Chondrocyte (in vitro differentiated cells): Measurements from ENCODE around the gene FREM3. TPM values are rescaled to one million over a fixed set of nuclear protein-coding genes. Genes with fewer than 3 reads are reported as not detected.

Source experiments
- DNase-seq: peaks from one replicate; pipeline ENCODE4 v3.0.0; 2021; ENCODE audit warnings: mixed read lengths, low spot score
- H3K27ac Mint-ChIP-seq: one replicate; pipeline ENCODE4 v1.8.0; 2021; ENCODE audit warnings: mild to moderate bottlenecking, moderate library complexity, mixed read lengths; ENCODE audit not compliant: unreplicated experiment
- H3K27me3 Mint-ChIP-seq: 2 replicates; pipeline ENCODE4 v1.8.0; 2021; ENCODE audit warnings: low read depth, mixed read lengths
- H3K36me3 Mint-ChIP-seq: 2 replicates; pipeline ENCODE4 v1.8.0; 2021; ENCODE audit warnings: low read depth, mixed read lengths
- H3K4me1 Mint-ChIP-seq: 2 replicates; pipeline ENCODE4 v1.8.0; 2021; ENCODE audit warnings: low read depth, mild to moderate bottlenecking, mixed read lengths
- H3K4me3 Mint-ChIP-seq: one replicate; pipeline ENCODE4 v1.8.0; 2021; ENCODE audit warnings: mild to moderate bottlenecking, moderate library complexity, mixed read lengths; ENCODE audit not compliant: unreplicated experiment
- H3K9me3 Mint-ChIP-seq: 2 replicates; pipeline ENCODE4 v1.8.0; 2021; ENCODE audit warnings: low read depth, mixed read lengths
- total RNA-seq: library from RNA; stranded (reverse); gene quantifications from 3 replicates; pipeline ENCODE4 v1.2.1, GENCODE V29; 2021
- TF ChIP-seq, protein P1 (sequence below): fragments of 200-600 bp; sonication (generic); IDR thresholded peaks from 2 replicates; pipeline ENCODE4 v1.5.0; 2021; ENCODE audit warnings: antibody characterized with exemption, mild to moderate bottlenecking, moderate library complexity

Gene FREM3
- total RNA-seq, 1 donor from 2014 or later: not detected

DNA sequence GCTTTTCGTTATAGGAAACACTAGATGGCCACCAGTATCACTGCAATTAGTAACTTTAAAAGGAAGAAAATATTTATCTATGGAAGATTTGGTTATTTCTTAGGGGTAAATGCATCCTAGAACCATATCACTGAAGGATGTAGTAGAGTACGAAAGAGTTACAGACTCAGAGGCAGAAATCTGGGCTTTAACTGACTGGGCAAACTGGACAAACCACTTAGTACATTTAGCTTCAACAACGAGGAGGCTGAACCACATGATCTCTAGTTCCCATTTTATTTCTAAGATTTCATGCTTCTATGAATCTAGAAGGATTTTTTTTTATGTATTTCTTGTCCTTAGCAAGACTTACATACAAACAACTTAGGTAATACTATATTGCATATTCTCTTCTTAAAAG lies 94.0 kb downstream of the FREM3 start:
- TF ChIP-seq, protein P1, sequence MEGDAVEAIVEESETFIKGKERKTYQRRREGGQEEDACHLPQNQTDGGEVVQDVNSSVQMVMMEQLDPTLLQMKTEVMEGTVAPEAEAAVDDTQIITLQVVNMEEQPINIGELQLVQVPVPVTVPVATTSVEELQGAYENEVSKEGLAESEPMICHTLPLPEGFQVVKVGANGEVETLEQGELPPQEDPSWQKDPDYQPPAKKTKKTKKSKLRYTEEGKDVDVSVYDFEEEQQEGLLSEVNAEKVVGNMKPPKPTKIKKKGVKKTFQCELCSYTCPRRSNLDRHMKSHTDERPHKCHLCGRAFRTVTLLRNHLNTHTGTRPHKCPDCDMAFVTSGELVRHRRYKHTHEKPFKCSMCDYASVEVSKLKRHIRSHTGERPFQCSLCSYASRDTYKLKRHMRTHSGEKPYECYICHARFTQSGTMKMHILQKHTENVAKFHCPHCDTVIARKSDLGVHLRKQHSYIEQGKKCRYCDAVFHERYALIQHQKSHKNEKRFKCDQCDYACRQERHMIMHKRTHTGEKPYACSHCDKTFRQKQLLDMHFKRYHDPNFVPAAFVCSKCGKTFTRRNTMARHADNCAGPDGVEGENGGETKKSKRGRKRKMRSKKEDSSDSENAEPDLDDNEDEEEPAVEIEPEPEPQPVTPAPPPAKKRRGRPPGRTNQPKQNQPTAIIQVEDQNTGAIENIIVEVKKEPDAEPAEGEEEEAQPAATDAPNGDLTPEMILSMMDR: no peak

DNA sequence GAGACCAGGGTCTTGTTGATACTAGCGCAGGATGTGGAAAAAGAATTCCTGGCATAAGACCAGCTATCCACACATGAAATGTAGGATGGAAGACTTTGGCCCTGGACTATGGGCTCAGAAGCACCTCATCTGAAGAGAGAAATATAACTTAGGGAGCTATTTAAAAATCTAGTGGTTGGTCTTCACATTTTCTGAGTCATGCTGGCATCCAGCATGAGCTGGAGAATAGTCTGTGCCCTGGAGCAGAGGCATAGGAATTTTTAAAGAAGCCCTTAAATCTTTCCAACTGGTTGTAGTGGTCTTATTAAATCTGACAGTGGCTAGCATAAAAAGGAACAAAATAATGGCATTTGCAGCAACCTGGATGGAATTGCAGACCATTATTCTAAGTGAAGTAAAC lies 100.6 kb downstream of the FREM3 start:
- H3K9me3 Mint-ChIP-seq: peaks cover 4% of the 10 kb centered on the region
- H3K27me3 Mint-ChIP-seq: peaks cover 14% of the 10 kb centered on the region
- H3K27ac Mint-ChIP-seq: no peak overlapping the region
- H3K36me3 Mint-ChIP-seq: no peaks in the 10 kb centered on the region
- no peak overlapping the region for H3K4me3 Mint-ChIP-seq
- TF ChIP-seq, protein P1: no peak
- peaks cover 4% of the 10 kb centered on the region for H3K4me1 Mint-ChIP-seq
- no peak for DNase-seq

More for the DNA sequence above, 94.0 kb downstream of the FREM3 start:
- no peak overlapping the region for H3K27ac Mint-ChIP-seq
- H3K4me1 Mint-ChIP-seq: peaks cover 4% of the 10 kb centered on the region
- peaks cover 13% of the 10 kb centered on the region for H3K27me3 Mint-ChIP-seq
- no peak for DNase-seq
- no peak overlapping the region for H3K4me3 Mint-ChIP-seq
- H3K36me3 Mint-ChIP-seq: peaks cover 3% of the 10 kb centered on the region
- peaks cover 18% of the 10 kb centered on the region for H3K9me3 Mint-ChIP-seq

DNA sequence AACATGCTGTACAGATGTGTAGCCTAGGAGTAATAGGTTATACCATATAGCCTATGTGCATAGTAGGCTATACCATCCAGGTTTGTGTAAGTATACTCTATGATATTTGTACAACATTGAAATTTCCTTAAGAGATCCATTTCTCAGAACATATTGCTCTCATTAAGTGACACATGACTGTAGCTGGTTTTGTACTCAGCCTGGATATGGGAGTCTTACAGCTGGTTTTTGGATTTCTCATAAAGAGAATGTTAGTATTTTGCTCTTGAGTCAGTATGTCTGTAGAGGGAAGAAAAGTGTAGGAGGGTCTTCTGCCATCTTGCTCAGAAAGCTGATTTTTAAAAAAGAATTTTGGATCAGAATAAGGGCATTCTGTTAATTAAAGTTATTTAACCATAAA lies 101.7 kb downstream of the FREM3 start:
- H3K9me3 Mint-ChIP-seq: peaks cover 5% of the 10 kb centered on the region
- H3K27me3 Mint-ChIP-seq: peaks cover 12% of the 10 kb centered on the region
- H3K4me1 Mint-ChIP-seq: peaks cover 4% of the 10 kb centered on the region
- H3K27ac Mint-ChIP-seq: no peak overlapping the region
- DNase-seq: no peak
- TF ChIP-seq, protein P1: no peak
- no peaks in the 10 kb centered on the region for H3K36me3 Mint-ChIP-seq
- H3K4me3 Mint-ChIP-seq: no peak overlapping the region

DNA sequence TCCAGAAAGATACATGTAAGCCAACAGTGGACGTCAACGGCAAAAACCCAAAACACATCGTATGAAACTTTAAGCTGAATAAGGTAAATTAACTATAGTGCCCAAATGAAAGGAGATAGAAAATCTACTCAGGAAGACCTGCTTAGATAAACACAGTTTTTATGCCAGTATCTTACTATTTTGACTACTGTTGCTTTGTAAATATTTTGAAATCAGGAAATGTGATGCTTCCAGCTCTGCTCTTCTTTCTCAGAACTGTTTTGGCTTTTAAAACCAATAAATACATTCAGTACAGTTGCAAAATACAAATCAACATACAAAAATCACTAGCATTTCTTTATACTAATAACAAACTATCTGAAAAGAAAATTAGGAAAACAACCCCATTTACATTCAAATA lies 103.2 kb downstream of the FREM3 start:
- Mint-ChIP-seq H3K36me3 (no peaks in the 10 kb centered on the region), H3K4me3 (no peak overlapping the region), H3K27me3 (peaks cover 12% of the 10 kb centered on the region), H3K9me3 (peaks cover 5% of the 10 kb centered on the region), H3K27ac (no peak overlapping the region), H3K4me1 (peaks cover 4% of the 10 kb centered on the region)
- TF ChIP-seq, protein P1: no peak
- DNase-seq: no peak

DNA sequence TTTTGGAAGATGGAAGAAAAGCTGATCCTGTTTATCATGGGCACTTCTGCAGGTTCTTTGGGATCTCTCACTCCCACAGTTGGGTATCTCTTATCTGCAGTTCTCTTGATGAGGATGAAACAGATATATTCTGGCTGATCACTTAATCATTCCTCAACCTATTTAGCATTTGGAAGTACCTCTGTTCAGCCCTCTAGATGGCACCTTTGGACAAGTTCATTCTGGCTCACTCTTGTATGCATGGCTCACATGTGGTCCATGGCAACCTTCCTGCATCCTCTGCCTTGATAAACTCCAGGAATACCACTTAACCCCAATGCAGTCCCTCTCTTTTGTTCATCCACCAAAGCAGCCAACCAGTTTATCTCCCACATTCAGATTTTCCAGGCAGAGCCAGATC lies 112.8 kb downstream of the FREM3 start:
- H3K27ac Mint-ChIP-seq: no peak overlapping the region
- no peak overlapping the region for H3K4me3 Mint-ChIP-seq
- H3K27me3 Mint-ChIP-seq: peaks cover 4% of the 10 kb centered on the region
- peaks cover 13% of the 10 kb centered on the region for H3K4me1 Mint-ChIP-seq
- no peak for DNase-seq
- H3K9me3 Mint-ChIP-seq: peaks cover 27% of the 10 kb centered on the region
- peaks cover 14% of the 10 kb centered on the region for H3K36me3 Mint-ChIP-seq
- TF ChIP-seq, protein P1: no peak
